ENCODE measurements around the gene MRPL58. TPM values are rescaled to one million over a fixed set of nuclear protein-coding genes. Genes with fewer than 3 reads are reported as not detected.

MRPL58 gene
- total RNA-seq, 1 donor = 31.4 TPM

DNA sequence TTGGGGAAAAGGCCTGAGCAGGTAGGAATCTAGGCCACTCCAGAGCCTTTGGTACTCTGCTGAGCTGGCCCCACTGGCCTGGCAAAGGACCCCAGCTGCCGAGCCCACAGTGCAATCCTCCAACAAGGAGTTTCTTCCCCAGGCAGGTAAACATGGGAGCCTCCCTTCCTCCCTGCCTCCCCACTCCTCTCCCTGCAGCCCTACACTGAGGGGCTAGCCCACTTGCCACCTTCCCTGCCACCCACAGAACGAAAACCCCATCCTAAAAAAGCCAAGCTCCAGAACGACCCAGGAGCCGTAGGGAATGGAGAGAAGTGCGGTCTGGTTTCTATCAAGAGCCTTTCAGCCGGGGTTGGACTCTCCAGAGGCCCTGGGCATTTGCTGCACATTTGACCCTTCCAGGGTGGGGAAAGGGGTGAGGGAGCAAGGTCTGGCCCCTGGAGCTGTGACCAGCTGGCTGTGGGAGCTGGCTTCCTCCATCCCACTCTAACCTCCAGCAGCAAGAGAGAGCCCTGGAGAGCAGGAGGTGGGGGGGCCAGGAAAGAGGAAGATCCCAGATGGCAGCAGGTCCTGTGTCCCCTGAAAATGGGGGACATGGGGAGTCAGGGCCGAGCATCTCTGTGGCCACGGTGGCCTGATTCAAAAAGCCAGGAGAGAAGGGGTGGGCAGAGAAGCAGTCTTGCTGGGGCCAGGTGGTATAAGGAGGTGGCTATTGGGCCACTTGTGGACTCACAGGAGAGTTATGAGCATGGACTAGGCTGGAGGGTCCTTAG is 41.2 kb upstream of the MRPL58 start:
- H3K4me3 ChIP-seq (ENCODE audit: low read depth, low read length) = no peak overlapping the region
- DNase-seq (ENCODE audit: low read depth) = no peak
- TF ChIP-seq, protein P1, sequence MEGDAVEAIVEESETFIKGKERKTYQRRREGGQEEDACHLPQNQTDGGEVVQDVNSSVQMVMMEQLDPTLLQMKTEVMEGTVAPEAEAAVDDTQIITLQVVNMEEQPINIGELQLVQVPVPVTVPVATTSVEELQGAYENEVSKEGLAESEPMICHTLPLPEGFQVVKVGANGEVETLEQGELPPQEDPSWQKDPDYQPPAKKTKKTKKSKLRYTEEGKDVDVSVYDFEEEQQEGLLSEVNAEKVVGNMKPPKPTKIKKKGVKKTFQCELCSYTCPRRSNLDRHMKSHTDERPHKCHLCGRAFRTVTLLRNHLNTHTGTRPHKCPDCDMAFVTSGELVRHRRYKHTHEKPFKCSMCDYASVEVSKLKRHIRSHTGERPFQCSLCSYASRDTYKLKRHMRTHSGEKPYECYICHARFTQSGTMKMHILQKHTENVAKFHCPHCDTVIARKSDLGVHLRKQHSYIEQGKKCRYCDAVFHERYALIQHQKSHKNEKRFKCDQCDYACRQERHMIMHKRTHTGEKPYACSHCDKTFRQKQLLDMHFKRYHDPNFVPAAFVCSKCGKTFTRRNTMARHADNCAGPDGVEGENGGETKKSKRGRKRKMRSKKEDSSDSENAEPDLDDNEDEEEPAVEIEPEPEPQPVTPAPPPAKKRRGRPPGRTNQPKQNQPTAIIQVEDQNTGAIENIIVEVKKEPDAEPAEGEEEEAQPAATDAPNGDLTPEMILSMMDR (IDR thresholded peaks at IDR 0.05; ENCODE audit: insufficient read depth, low read length) = no peak

DNA sequence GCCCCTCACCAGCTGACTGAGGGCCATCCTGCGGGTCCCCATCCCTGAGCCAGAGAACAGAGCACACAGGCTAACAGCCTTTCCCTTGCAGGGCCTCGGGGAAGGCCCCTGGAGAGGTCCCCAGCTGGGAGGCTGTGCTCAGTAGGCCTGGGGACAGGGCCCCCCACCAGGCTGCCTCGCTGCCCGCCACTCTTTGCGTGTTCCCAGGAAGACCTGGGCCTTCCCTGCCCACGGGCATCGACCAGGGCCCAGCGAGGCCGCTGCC is 40.7 kb upstream of the MRPL58 start:
- no peak overlapping the region for H3K4me3 ChIP-seq (ENCODE audit: low read depth, low read length)
- TF ChIP-seq, protein P1 (IDR thresholded peaks at IDR 0.05; ENCODE audit: insufficient read depth, low read length) = no peak
- DNase-seq (ENCODE audit: low read depth) = no peak

DNA sequence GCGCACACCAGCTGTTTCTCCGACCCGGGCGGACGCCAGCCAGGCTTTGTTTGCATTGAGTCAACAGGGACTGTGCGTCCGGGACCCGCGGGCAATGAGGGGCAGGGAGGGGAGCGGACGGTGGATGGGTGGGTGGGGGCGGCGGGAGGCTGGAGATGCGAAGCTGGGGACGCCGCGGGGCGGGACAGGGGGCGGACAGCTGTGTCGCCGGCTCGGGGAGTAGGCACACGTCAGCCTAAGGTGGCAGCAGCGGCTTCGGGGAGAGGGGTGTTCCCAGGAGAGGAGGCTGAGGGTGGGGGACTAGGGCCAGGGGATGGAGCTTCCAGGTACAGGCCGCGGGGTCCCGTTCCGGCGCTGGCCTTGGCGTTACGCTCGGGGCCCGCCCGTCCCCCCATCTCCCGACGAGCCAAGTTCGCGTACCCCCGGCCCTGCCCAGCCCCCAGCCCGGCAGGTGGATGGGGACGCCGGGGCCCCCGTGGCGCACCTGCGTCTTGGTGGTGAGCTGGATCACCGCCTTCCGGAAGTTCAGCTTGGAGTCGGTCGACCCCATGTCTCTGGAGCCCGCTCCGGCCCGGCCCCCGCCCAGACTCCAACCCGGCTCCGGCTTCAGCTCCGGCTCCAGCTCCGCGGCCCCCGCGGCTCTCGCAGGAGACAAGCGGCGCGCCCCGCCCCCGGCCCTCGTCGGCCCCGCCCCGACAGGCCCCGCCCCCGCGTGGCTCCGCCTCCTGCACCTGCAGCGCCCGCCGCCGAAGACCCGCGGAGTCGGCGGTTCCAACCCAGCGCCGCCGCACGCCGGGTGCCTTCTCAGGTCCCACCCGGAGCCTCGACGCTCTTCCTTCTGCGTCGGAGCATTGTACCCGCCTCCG is 40.1 kb upstream of the MRPL58 start, which contains the start of gene HID1:
Gene HID1, minus strand, starts transcription at position 653 of the 866 bp plus-strand sequence. Its CDS starts 103 bp downstream, at position 550.
- DNase-seq (ENCODE audit: low read depth) = no peak
- H3K4me3 ChIP-seq (ENCODE audit: low read depth, low read length) = peak within 1 kb of the TSS; percentile 52
- TF ChIP-seq, protein P1 (IDR thresholded peaks at IDR 0.05; ENCODE audit: insufficient read depth, low read length) = no peak

DNA sequence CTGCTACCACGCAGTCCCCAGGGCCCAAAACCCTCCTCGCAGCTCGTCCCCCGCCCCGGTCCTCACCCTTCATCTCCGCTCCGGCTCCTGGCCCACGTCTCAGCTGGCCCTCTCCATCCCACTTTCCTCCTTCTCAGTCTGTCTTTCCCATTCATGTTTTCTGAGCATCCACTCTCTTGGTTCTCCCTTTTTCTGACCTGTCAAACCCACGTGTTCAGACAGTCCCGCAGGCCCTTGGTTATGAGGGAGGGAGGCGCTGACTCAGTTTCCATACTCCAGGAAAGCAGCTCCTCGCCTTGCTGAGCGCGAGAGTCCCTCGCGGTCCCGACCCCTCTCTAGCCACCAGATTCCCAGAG is 39.5 kb upstream of the MRPL58 start:
- TF ChIP-seq, protein P1 (IDR thresholded peaks at IDR 0.05; ENCODE audit: insufficient read depth, low read length) = no peak
- DNase-seq (ENCODE audit: low read depth) = no peak
- peak overlapping the region; percentile 13 for H3K4me3 ChIP-seq (ENCODE audit: low read depth, low read length)

DNA sequence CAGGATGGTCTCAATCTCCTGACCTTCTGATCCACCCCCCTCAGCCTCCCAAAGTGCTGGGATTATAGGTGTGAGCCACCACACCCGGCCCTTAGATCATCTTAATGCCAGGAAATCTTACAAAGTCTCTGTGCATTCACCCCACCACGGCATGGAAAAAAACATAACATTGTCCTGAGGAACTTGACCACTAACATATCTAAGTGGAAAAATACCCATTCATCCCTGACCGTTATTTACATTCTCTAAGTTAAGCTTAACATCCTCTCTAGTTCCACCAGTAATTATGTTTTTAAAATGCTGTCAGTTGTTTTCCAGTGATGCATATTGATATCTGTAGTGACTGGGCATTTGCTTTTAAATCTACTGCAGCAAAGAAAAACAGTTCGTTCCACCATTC is 36.5 kb upstream of the MRPL58 start:
- TF ChIP-seq, protein P1 (IDR thresholded peaks at IDR 0.05; ENCODE audit: insufficient read depth, low read length) = no peak
- DNase-seq (ENCODE audit: low read depth) = no peak
- H3K4me3 ChIP-seq (ENCODE audit: low read depth, low read length) = no peak overlapping the region

DNA sequence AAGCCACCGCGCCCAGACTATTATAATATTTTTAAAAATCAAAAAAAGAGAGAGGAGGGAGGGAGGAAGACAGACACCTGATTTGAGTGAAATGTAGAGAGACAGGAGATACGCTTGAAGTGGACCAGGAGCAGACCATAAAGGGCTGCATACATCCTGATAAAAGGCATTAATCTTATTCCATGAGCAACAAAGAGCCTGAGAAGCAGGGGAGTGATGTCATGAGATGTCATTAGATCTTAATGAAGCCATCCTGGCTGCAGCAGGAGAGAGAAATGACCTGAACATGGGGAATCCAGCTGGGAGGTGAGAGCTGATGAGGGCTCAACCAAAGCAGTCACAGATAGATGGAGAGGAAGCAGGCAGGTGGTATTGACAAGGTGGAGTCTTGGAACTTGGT is 34.7 kb upstream of the MRPL58 start:
- TF ChIP-seq, protein P1 (IDR thresholded peaks at IDR 0.05; ENCODE audit: insufficient read depth, low read length) = no peak
- no peak overlapping the region for H3K4me3 ChIP-seq (ENCODE audit: low read depth, low read length)
- DNase-seq (ENCODE audit: low read depth) = no peak
